T-helper 17 cell (primary cell): ENCODE data around the gene HOXB6. TPM values are rescaled to one million over a fixed set of nuclear protein-coding genes. Genes with fewer than 3 reads are reported as not detected.

Experiments
- ATAC-seq: fragments of 150-1000 bp; cut with Tn5 transposase; 2 replicates; pipeline ENCODE4 v1.10.0; 2021; ENCODE audit warnings: mild to moderate bottlenecking, moderate library complexity
- DNase-seq, 3 donors: peaks; one replicate each; pipeline versions ENCODE4 v3.0.0 to v3.0.0-alpha.2; 2020 to 2021
- H3K9me3 ChIP-seq: one replicate; pipeline ENCODE4 v1.7.0; 2013; ENCODE audit warnings: low read length, mild to moderate bottlenecking; ENCODE audit not compliant: control insufficient read depth, poor library complexity, severe bottlenecking
- H3K27ac Mint-ChIP-seq: one replicate; pipeline ENCODE4 v1.8.0; 2022; ENCODE audit warnings: mild to moderate bottlenecking, moderate library complexity, mixed read lengths
- H3K27me3 Mint-ChIP-seq: one replicate; pipeline ENCODE4 v1.8.0; 2022; ENCODE audit warnings: mixed read lengths
- H3K36me3 Mint-ChIP-seq: one replicate; pipeline ENCODE4 v1.8.0; 2022; ENCODE audit warnings: low read depth, mixed read lengths
- H3K4me1 Mint-ChIP-seq: one replicate; pipeline ENCODE4 v1.8.0; 2022; ENCODE audit warnings: mild to moderate bottlenecking, mixed read lengths
- H3K4me3 Mint-ChIP-seq: one replicate; pipeline ENCODE4 v1.8.0; 2022; ENCODE audit warnings: mild to moderate bottlenecking, moderate library complexity, mixed read lengths
- total RNA-seq, 4 donors: library from RNA in 2 of 4; stranded (reverse) in 2 of 4; gene quantifications; one replicate each; pipeline ENCODE4 v1.2.3 and lab custom pipeline; 2022 to 2026

HOXB6 gene
- total RNA-seq, 2 donors from 2014 or later: not detected

- no peak for ATAC-seq
- H3K4me3 Mint-ChIP-seq: no peak overlapping the region
- no peak overlapping the region for H3K27ac Mint-ChIP-seq
- H3K36me3 Mint-ChIP-seq: peaks cover 2% of the 10 kb centered on the region
- peaks cover 15% of the 10 kb centered on the region for H3K4me1 Mint-ChIP-seq
- DNase-seq: no peak
- H3K9me3 ChIP-seq: no peaks in the 10 kb centered on the region
- H3K27me3 Mint-ChIP-seq: peaks cover 6% of the 10 kb centered on the region
Measured at GRCh38 chr17:48550502-48551213, 54.1 kb downstream of the HOXB6 start.

DNA sequence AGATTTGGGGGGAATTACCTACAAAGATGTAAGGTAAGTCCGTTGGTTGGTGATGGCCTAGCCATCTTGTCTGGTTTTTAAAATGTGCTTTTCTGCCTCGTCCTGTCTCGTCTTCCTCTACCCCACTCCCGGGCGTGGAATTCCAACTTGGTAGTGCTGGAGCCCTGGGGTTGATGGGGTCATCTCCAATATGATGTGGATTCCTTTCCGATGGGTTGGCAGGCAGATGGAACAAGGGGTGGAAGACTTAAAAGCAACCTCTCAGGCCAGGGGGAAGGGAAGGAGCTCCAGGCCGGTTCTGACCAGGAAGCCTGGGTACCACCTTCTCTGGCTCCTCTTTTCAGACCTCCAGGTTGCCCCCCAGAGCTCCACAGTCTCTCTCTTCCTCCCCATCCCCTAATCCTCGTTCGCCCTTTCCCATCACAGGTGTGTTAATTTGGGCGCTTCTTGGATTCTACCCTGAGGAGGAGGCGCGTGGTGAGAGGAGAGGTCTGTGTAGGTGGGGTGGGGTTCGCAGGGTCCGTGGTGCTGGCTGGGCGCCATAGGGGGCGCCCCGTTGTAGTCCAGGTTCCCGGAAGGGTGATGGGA, 54.8 kb downstream of the HOXB6 start:
- no peaks in the 10 kb centered on the region for H3K9me3 ChIP-seq
- no peak for ATAC-seq
- H3K4me1 Mint-ChIP-seq: peaks cover 11% of the 10 kb centered on the region
- H3K27me3 Mint-ChIP-seq: peaks cover 6% of the 10 kb centered on the region
- no peaks in the 10 kb centered on the region for H3K36me3 Mint-ChIP-seq
- no peak overlapping the region for H3K4me3 Mint-ChIP-seq
- no peak for DNase-seq
- no peak overlapping the region for H3K27ac Mint-ChIP-seq

DNA sequence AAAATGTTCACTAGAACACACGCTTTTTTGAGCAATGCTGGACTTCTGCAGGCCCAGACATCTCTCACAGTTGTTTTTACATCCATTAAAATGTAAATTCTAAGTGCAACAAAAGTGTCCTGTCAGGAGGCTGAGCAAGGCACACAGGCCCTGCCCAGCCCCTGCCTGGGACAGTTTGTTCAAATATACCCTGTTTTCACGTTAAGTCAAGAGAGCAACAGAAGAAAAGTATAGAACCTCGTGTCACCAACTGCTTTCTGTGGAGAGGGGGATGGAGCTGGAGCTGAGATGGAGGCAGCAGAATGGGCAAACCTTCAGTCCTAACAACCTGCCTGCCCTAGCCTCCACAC, 55.5 kb downstream of the HOXB6 start:
- ATAC-seq (no peak), DNase-seq (no peak)
- H3K27me3 Mint-ChIP-seq: peaks cover under 1% of the 10 kb centered on the region
- no peak overlapping the region for H3K4me3 Mint-ChIP-seq
- peaks cover 12% of the 10 kb centered on the region for H3K4me1 Mint-ChIP-seq
- no peaks in the 10 kb centered on the region for H3K36me3 Mint-ChIP-seq
- H3K9me3 ChIP-seq: no peaks in the 10 kb centered on the region
- no peak overlapping the region for H3K27ac Mint-ChIP-seq

DNA sequence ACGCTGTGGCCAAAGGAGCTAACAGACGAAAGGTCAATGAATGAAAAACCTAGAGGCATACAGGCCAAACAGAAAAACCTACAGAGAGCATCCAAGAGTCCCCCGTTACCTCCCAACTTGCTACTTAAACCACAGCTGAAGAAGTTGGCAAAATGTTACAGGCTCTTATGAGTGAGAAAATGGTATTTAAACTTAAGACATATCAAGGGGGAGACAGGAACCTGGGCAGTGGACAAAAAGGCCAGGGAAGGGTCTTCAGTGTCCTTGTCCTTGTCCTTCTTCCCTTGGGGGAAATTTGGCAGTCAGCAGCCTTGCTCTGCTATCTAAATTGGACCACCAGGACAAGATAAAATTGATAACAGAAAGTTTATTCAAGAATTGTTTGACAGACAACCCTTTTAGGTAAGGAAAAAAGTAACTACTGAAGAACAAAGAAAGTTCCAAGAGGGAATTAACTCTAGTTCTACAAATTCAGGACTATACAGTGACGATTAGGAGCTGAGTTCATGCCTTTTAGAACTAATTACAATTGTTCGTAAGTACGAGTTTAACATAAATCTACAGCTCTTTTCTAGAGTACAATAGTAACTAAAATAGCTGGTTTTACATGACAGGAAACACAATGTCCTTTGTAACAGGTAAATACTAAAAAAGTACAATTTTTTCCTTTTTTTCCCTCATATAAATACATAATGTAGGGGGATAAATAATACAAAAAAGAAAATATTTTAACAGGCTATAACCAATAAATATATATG, 56.1 kb downstream of the HOXB6 start:
- no peaks in the 10 kb centered on the region for H3K36me3 Mint-ChIP-seq
- H3K4me1 Mint-ChIP-seq: peaks cover 15% of the 10 kb centered on the region
- H3K4me3 Mint-ChIP-seq: peak overlapping the region; percentile 56
- no peaks in the 10 kb centered on the region for H3K9me3 ChIP-seq
- H3K27ac Mint-ChIP-seq: peak overlapping the region; percentile 98
- no peaks in the 10 kb centered on the region for H3K27me3 Mint-ChIP-seq
- ATAC-seq: no peak
- no peak for DNase-seq

DNA sequence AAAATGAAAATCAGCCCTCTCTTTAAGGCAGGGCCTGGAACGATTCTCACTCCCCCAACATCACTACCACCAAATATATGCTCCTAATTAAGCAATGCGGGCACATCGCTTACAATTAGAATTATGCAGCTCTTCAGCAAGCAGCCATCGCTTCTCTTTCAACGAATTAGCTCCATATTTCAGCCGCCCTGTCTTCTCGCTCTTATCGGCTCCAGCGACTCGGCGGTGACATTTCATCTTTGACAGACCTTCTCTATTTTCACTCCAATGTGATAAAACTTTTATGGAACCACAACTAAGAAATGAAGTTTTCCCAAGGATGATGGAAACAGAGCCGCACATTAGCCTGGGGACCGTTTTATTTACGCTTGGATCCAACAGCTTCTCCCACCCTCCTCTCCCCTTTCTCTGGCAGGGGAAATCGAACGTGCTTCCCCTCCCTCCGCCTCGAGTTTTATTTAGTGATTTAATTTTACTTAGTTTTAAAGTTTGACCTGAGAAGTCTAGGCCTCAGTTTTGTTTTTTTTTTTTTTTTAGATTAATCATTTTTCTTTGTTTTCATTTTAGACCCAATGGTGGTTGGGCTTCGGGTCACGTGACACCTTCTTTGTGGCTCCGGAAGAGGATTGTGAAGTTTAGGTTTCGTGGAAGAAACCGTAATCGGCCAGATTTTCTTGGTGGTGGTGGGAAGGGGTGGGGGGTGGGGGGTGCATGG, 56.8 kb downstream of the HOXB6 start:
- peaks cover 2% of the 10 kb centered on the region for H3K36me3 Mint-ChIP-seq
- H3K9me3 ChIP-seq: no peaks in the 10 kb centered on the region
- H3K27me3 Mint-ChIP-seq: no peaks in the 10 kb centered on the region
- peaks cover 15% of the 10 kb centered on the region for H3K4me1 Mint-ChIP-seq
- no peak for DNase-seq
- peak overlapping the region; percentile 72 for H3K4me3 Mint-ChIP-seq
- no peak for ATAC-seq
- peak overlapping the region; percentile 98 for H3K27ac Mint-ChIP-seq

GRCh38 chr17:48546924-48547807, 57.6 kb downstream of the HOXB6 start:
- no peaks in the 10 kb centered on the region for H3K9me3 ChIP-seq
- H3K4me1 Mint-ChIP-seq: peaks cover 19% of the 10 kb centered on the region
- H3K27me3 Mint-ChIP-seq: peaks cover 3% of the 10 kb centered on the region
- no peak for ATAC-seq
- DNase-seq: no peak
- H3K4me3 Mint-ChIP-seq: peak overlapping the region; percentile 96
- H3K27ac Mint-ChIP-seq: peak overlapping the region; percentile 98
- H3K36me3 Mint-ChIP-seq: peaks cover 6% of the 10 kb centered on the region

- DNase-seq: no peak
- H3K9me3 ChIP-seq: no peaks in the 10 kb centered on the region
- peaks cover 8% of the 10 kb centered on the region for H3K27me3 Mint-ChIP-seq
Measured at GRCh38 chr17:48546137-48546923, 58.5 kb downstream of the HOXB6 start.

More at GRCh38 chr17:48546137-48546923, 58.5 kb downstream of the HOXB6 start:
- Mint-ChIP-seq H3K4me3 (peak overlapping the region; percentile 96), H3K4me1 (peaks cover 24% of the 10 kb centered on the region), H3K27ac (peak overlapping the region; percentile 98), H3K36me3 (peaks cover 10% of the 10 kb centered on the region)
- no peak for ATAC-seq

Other genes with a start within 250 kb of the HOXB6 start
- 100 to 1,000 TPM; 136 to 138 TPM for gene SKAP1, start 174.8 kb downstream of the HOXB6 start, total RNA-seq
- not detected for gene HOXB1, start 74.0 kb downstream of the HOXB6 start, total RNA-seq
- 10 to 100 TPM in 1 of 2 donors, 1 to 10 TPM in 1; 4.5 to 18.8 TPM for gene HOXB2, start 59.9 kb downstream of the HOXB6 start, total RNA-seq
- 1 to 10 TPM in 1 of 2 donors, under 1 TPM in 1; 0.91 to 1.8 TPM for gene HOXB4, start 26.6 kb downstream of the HOXB6 start, total RNA-seq
- 1 to 10 TPM; 1.7 to 4.6 TPM for gene HOXB3, start 14.7 kb downstream of the HOXB6 start, total RNA-seq
- gene HOXB5, start 11.2 kb downstream of the HOXB6 start, total RNA-seq: not detected
- under 1 TPM in 1 of 2 donors, not detected in 1; 0.82 TPM for gene HOXB7, start 6.0 kb upstream of the HOXB6 start, total RNA-seq
- gene HOXB8, start 10.3 kb upstream of the HOXB6 start, total RNA-seq: not detected
- gene HOXB9, start 21.4 kb upstream of the HOXB6 start, total RNA-seq: under 1 TPM in 1 of 2 donors, not detected in 1; 0.16 TPM
- gene PRAC1, start 117.5 kb upstream of the HOXB6 start, total RNA-seq: not detected
- gene PRAC2, start 118.2 kb upstream of the HOXB6 start, total RNA-seq: not detected
- not detected for gene HOXB13, start 123.8 kb upstream of the HOXB6 start, total RNA-seq
- not detected for gene TTLL6, start 212.2 kb upstream of the HOXB6 start, total RNA-seq
- gene CALCOCO2, start 226.0 kb upstream of the HOXB6 start, total RNA-seq: 100 to 1,000 TPM; 152 to 154 TPM